HG03521 (cell line): ENCODE data around the gene ZNF248.
"Not testable (repeated sequence)": the region's sequence is repeated elsewhere in the genome, so short reads cannot be mapped to it uniquely, and the experiment has no call there.

ENCODE experiments used
- ATAC-seq: cut with Tn5 transposase; IDR thresholded peaks from one replicate; pipeline ENCODE4 v1.9.1; 2021; ENCODE audit warnings: mild to moderate bottlenecking, moderate library complexity; ENCODE audit not compliant: unreplicated experiment

ZNF248 gene

DNA sequence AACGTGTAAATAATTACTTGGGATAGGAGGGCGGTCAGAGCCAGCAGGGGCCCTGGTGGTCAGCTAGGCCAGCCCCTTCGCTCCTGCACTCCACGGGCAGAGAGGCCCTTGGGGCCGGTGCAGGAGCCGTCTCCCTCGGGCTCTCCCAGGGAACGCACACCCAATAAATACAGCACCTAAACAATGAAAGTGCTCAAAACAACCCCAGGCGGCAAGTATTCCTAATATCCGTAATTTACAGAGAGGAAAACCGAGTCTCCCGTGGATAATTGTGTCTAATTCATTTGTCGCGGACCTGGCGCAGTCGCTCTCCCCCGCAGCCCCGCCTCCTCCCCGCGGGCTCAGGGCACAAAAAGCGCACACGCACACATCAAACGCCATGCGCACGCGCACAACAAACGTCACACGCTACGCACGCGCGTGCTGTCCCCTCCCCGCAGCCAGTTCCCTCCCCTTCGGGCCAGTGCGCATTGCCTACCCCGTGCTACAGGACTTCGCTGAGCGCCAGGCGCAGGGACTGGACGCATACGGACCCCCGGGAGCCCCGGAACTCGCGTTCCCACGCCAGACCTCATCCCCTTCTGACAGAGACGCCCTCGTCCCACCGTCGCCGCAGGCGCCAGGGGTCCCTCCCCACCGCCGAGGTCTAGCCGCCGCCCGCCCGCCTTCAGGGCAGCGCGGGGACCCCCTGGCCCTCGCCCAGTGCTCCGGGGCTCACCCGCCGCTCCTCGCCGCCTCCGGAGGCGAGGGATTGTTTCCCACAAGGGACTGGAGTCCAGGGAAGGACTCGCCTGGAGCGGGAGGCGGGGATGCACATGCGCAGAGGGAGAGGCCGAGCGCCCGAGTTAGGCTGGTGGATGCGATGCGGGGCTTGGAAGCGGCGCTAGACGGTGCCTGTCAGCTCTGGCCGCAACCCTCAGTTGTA is at the start of gene ZNF248:
Gene ZNF248 (minus strand): TSS at position 324 of the 925 bp plus-strand sequence. CDS start 1,300 bp downstream, outside the sequence.
- peak; percentile 96 for ATAC-seq

DNA sequence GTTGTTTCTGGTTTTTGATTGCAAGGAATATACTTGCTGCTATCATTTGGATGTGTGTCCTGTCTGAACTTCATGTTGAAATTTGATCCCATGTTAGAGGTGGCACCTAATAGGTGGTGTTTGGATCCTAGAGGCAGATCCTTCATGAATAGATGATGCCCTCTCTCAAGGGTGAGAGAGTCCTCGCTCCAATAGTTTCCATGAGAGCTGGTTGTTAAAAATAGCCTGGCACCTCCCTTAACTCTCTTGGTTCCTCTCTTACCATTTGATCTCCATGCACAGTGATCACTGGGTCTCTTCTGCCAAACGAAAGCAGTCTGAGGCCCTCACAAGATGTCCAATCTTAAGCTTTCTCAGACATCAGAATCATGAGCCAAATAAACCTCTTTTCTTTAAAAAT is 49.0 kb upstream of the ZNF248 start:
- ATAC-seq = no peak

GRCh38 chr10:37896436-37896835 is 39.0 kb upstream of the ZNF248 start:
- no peak for ATAC-seq

GRCh38 chr10:37895674-37896073 is 38.3 kb upstream of the ZNF248 start:
- no peak for ATAC-seq

- ATAC-seq = no peak
Measured at GRCh38 chr10:37885850-37886249, 28.4 kb upstream of the ZNF248 start.

GRCh38 chr10:37872955-37873354 is 15.5 kb upstream of the ZNF248 start:
- no peak for ATAC-seq

DNA sequence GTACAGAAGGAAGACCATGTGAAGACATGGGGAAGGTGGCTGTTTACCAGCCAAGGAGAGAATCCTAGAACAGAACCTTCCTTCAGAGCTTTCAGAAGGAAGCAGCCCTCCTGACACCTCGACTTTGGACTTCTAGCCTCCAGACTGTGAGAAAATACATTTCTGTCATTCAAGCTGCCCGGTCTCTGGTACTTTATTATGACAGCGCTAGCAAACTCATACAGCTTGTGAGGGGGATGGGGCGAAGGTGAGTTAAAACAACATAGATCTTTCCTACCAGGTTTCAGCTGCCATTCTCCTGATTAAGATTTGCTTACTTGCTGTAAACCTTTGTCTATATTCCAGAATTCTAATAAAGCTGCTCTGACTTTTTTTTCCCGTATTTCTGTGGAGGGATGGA is 14.9 kb upstream of the ZNF248 start:
- ATAC-seq = no peak

DNA sequence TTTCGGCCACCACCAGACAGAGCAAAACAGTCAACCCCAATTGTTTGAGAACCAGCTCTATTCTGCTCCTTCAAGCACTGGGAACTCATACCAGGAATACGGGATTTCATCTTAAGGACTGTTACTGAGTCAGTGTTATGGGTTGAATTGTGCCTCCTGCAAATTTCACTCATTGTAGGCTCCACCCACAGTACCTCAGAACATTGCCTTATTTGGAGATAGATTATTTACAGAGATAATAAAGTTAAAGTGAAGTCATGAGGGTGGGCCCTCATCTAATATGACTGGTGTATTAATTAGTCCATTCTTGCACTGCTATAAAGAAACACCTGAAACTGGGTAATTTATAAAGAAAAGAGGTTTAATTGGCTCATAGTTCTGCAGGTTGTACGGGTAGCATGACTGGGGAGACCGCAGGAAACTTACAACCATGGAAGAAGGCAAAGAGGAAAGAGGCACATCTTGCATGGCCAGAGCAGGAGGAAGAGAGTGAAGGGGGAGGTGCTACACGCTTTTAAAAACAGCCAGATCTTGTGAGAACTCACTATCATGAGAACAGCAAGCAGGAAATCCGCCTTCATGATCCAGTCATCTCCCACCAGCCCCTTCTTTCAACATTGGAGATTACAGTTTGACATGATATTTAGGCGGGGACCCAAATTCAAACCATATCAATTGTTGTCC is 14.3 kb upstream of the ZNF248 start:
- no peak for ATAC-seq

DNA sequence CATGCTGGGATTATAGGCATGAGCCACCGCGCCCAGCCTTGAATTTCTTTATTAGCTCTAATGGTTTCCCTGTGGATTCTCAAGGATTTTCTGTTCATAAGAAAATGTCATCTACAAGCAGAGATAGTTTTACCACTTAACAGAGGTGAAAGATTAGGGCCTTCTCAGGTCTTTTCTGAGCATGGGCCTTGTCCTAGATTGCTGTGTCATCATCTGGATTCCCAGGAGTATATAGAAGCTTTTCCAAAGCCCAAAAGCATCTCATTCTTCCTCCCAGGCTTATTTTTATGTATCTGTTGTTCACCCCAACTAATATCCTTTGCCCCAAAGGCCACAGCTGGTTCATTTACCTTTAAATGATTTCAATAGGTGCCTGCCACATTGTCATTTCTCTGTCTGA is 13.7 kb upstream of the ZNF248 start:
- ATAC-seq = no peak

DNA sequence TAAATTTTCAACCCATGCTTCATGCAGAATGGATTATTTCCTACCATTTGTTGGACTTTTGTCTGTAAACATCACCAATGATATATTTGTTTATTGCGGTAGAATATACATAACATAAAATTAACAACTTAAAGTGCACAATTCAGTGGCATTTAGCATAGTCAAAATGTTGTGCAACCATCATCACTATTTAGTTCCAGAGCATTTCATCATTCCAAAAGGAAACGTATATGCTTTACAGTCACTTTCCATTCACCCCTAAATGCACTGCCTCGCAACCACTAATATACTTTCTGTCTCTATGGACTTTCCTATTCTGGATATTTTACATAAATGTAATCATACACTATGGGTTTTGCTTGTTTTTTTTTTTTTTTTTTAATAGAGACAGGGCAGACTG is 11.4 kb upstream of the ZNF248 start:
- no peak for ATAC-seq

- peak; percentile 45 for ATAC-seq
Measured at GRCh38 chr10:37865957-37866803, 8.8 kb upstream of the ZNF248 start.

GRCh38 chr10:37865264-37865663 is 7.9 kb upstream of the ZNF248 start:
- ATAC-seq = no peak

DNA sequence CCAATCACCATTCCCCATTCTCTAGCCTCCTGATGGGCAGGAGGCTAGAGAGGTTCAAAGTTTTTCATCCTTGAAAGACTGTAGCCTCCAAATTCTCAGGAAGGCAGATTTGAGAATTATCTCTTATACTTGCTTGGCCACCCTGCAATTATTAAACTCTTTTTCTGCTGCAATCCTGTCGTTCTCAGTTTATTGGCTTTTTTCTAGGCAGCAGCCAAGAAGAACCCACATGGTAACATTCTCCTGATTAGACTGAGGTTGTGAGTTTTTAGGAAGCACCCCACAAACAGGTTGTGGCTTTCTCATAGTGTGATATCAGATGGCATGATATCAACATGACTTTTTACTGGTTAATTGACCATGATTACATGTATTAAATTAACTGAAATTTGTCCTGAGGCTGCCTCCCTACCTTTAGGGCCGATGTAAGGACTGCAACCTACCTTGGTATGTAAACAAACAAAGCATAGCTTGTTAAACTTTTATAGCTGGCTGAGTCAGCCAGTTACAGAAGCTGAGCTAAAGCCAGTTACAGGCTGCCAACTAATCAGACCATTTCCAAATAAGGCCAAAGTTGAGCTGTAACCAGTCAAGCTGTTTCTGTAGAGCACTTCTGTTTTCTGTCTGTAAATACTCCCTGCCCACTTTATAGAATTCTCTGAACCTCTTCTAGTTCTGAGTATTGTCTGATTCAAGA is 3.2 kb upstream of the ZNF248 start:
- ATAC-seq = no peak

DNA sequence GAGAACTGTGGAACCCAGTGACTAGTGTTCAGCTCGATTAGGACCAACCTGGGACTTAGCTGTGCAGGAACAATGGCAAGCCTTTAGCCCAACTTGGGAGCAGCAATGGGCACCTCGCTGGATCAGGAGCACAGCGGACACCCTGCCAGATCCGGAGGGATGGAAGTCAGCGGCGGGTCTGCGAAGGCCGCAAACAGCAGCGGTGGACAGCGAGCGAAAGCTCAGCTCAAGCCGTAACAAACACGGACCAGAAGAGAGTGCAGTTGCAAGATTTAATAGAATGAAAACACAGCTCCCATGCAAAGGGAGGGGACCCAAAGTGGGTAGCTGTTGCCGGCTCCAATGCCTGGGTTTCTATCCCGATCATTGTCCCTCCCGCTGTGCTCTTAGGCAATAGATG is 1.9 kb upstream of the ZNF248 start:
- not testable (repeated sequence) for ATAC-seq

DNA sequence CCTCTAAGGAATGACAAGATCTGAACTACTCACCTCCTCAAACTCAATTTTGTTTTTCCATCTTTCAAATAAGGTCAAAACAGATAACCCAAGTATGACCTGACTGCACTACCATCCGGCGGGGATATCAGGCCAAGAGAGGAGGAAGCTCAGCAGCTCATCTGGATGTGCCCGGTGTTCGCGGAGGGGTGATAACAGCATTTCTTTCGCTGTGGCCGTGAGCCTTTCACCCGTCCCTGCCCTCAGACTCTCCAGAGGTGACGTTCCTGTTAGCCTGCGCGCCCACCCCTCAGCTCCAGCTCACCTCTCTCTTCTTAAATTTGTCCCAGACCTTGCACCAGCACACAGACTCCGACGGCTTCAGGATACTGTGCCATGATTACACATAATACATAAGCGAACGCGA is 526 bp downstream of the ZNF248 start:
- ATAC-seq = peak; percentile 18

- ATAC-seq = no peak
Measured at GRCh38 chr10:37855636-37856035, 1.8 kb downstream of the ZNF248 start.

- ATAC-seq = no peak
Measured at GRCh38 chr10:37854626-37855025, 2.8 kb downstream of the ZNF248 start.

- no peak for ATAC-seq
Measured at GRCh38 chr10:37844644-37845043, 12.8 kb downstream of the ZNF248 start.

- no peak for ATAC-seq
Measured at GRCh38 chr10:37839243-37839642, 18.2 kb downstream of the ZNF248 start.

DNA sequence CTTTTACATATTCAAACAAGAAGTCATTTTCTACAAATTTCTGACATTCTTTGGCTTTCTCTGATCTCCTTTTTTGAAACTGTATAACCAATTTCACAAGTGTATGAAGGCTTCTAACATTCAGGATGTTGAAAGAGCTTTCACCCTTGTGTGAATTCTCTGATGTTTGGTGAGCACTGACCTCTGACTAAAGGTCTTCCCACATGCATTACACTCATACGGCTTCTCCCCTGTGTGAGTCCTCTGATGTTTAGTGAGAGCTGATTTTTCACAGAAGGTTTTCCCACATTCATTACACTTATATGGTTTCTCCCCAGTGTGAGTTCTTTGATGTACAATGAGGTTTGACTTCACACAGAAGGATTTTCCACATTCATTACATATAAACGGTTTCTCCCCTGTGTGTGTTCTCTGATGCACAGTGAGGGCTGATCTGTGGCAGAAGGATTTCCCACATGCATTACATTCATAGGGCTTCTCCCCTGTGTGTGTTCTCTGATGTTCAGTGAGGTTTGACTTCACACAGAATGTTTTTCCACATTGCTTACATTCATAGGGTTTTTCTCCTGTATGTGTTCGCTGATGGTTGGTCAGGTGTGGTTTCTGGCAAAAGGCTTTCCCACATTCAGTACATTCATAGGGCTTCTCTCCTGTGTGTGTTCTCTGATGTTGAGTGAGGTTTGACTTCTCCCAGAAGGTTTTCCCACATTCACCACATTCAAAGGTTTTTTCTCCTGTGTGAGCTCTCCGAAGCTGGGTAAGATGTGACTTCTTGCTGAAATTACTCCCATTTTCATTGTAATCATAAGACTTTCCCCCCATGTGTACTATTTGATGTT is 25.7 kb downstream of the ZNF248 start:
- ATAC-seq = no peak
